ENCODE measurements around the gene LOXL3. TPM values are rescaled to one million over a fixed set of nuclear protein-coding genes. Genes with fewer than 3 reads are reported as not detected.

LOXL3 gene
- total RNA-seq, 1 donor from 2014 or later = 9.2 TPM

GRCh38 chr2:74513605-74514367 lies 40.0 kb downstream of the LOXL3 start:
- intact Hi-C loops (cut with DNase I) = no loop called here
- DNase-seq (ENCODE audit: low spot score) (no peak), ATAC-seq (no peak)

- intact Hi-C loops (cut with DNase I) = no loop called here
- ATAC-seq = no peak
- DNase-seq (ENCODE audit: low spot score) = no peak
These were observed 40.8 kb downstream of the LOXL3 start for GRCh38 chr2:74512744-74513604.

- DNase-seq (ENCODE audit: low spot score) (no peak), ATAC-seq (no peak)
- intact Hi-C loops (cut with DNase I) = no loop called here
These were observed 42.4 kb downstream of the LOXL3 start for GRCh38 chr2:74511104-74511989.

GRCh38 chr2:74510272-74510671 lies 43.5 kb downstream of the LOXL3 start:
- ATAC-seq = no peak
- intact Hi-C loops (cut with DNase I) = no loop called here
- DNase-seq (ENCODE audit: low spot score) = no peak

- intact Hi-C loops (cut with DNase I) = no loop called here
- DNase-seq (ENCODE audit: low spot score) (peak; percentile 72), ATAC-seq (peak; percentile 28)
These were observed 45.7 kb downstream of the LOXL3 start for GRCh38 chr2:74507926-74508520.

- DNase-seq (ENCODE audit: low spot score) = peak; percentile 100
- ATAC-seq = peak; percentile 98
- intact Hi-C loops (cut with DNase I) = no loop called here
These were observed 46.4 kb downstream of the LOXL3 start, which contains the start of gene PCGF1 for GRCh38 chr2:74507145-74507925. Gene PCGF1, minus strand, starts transcription at chr2:74507695. Its CDS starts 27 bp downstream, at chr2:74507668.

- intact Hi-C loops (cut with DNase I) = no loop called here
These were observed 48.1 kb downstream of the LOXL3 start for GRCh38 chr2:74505448-74506246.

GRCh38 chr2:74504591-74504990 lies 49.2 kb downstream of the LOXL3 start:
- intact Hi-C loops (cut with DNase I) = no loop called here
- DNase-seq (ENCODE audit: low spot score) (no peak), ATAC-seq (no peak)

More at GRCh38 chr2:74505448-74506246, 48.1 kb downstream of the LOXL3 start:
- no peak for DNase-seq (ENCODE audit: low spot score)
- no peak for ATAC-seq

GRCh38 chr2:74503506-74504475 lies 50.0 kb downstream of the LOXL3 start:
- DNase-seq (ENCODE audit: low spot score) (no peak), ATAC-seq (no peak)
- intact Hi-C loops (cut with DNase I) = no loop called here

GRCh38 chr2:74502720-74503505 lies 50.8 kb downstream of the LOXL3 start:
- peak; percentile 68 for ATAC-seq
- intact Hi-C loops (cut with DNase I) = no loop called here
- peak; percentile 89 for DNase-seq (ENCODE audit: low spot score)

GRCh38 chr2:74502147-74502719 lies 51.5 kb downstream of the LOXL3 start:
- ATAC-seq (no peak), DNase-seq (ENCODE audit: low spot score) (no peak)
- intact Hi-C loops (cut with DNase I) = no loop called here

- no peak for ATAC-seq
- no peak for DNase-seq (ENCODE audit: low spot score)
- intact Hi-C loops (cut with DNase I) = no loop called here
These were observed 52.2 kb downstream of the LOXL3 start for GRCh38 chr2:74501335-74502071.

GRCh38 chr2:74500578-74500946 lies 53.2 kb downstream of the LOXL3 start:
- ATAC-seq = no peak
- intact Hi-C loops (cut with DNase I) = no loop called here
- DNase-seq (ENCODE audit: low spot score) = no peak

GRCh38 chr2:74499940-74500577 lies 53.7 kb downstream of the LOXL3 start:
- DNase-seq (ENCODE audit: low spot score) (no peak), ATAC-seq (no peak)
- intact Hi-C loops (cut with DNase I) = no loop called here
